Stomach (tissue), 9 donors: Measurements from ENCODE around the gene ABCC5. TPM values are rescaled to one million over a fixed set of nuclear protein-coding genes. Genes with fewer than 3 reads are reported as not detected.

ENCODE experiments used
- DNase-seq, 2 donors: peaks; one replicate each; pipeline versions ENCODE4 v3.0.0 to v3.0.0-alpha.2; 2013 to 2019
- H3K27ac ChIP-seq, 5 donors: fragments of 200-600 bp in 4 of 5; sonication (generic) in 4 of 5; one replicate each; pipeline ENCODE4 v1.5.1; 2013 to 2019; ENCODE audit warnings: mild to moderate bottlenecking in 1 of 5, moderate library complexity in 1 of 5
- H3K27me3 ChIP-seq, 3 donors: fragments of 200-600 bp; sonication (generic); one replicate each; pipeline ENCODE4 v1.5.1; 2017 to 2019; ENCODE audit warnings: mixed run types in 1 of 3
- H3K36me3 ChIP-seq, 4 donors: fragments of 200-600 bp; sonication (generic); 1 replicate in 3 of 4; 2 replicates in 1 of 4; pipeline ENCODE4 v1.5.1; 2016 to 2019
- H3K4me1 ChIP-seq, 4 donors: fragments of 200-600 bp; sonication (generic); one replicate each; pipeline ENCODE4 v1.5.1; 2016 to 2019
- H3K4me3 ChIP-seq, 4 donors: fragments of 200-600 bp; sonication (generic) in 3 of 4; one replicate each; pipeline ENCODE4 v1.5.1; 2016 to 2019; ENCODE audit warnings: mild to moderate bottlenecking in 1 of 4
- H3K9me3 ChIP-seq, 4 donors: fragments of 200-600 bp; sonication (generic); one replicate each; pipeline ENCODE4 v1.5.1; 2016 to 2019
- CTCF ChIP-seq, 7 experiments: fragments of 450-650 bp in 4 of 7; fragments of 200-600 bp in 3 of 7; sonication (generic) in 3 of 7; IDR thresholded peaks; one replicate each; pipeline ENCODE4 v1.5.1; 2016 to 2019; ENCODE audit warnings: antibody characterized with exemption in 7 of 7, control low read depth in 2 of 7, mild to moderate bottlenecking in 1 of 7
- EP300 ChIP-seq: sonication (generic); formaldehyde crosslinking; IDR thresholded peaks from one replicate; pipeline ENCODE4 v1.6.1; 2017; ENCODE audit warnings: antibody characterized with exemption
- POLR2A ChIP-seq, 4 donors: fragments of 450-650 bp; IDR thresholded peaks; one replicate each; pipeline ENCODE4 v1.6.1; 2016; ENCODE audit warnings: antibody characterized with exemption in 4 of 4, control low read depth in 2 of 4, mild to moderate bottlenecking in 1 of 4, moderate library complexity in 1 of 4
- POLR2AphosphoS5 ChIP-seq, 3 donors: sonication (generic); formaldehyde crosslinking; IDR thresholded peaks; one replicate each; pipeline ENCODE4 v1.6.1; 2016; ENCODE audit warnings: antibody characterized with exemption in 3 of 3
- WGBS, 5 donors: extraction: QIAGEN DNeasy Blood & Tissue Kit in 3 of 5; methylation state at CpG; one replicate each; pipeline versions ENCODE4 v1.1.5 to v1.1.7; 2013 to 2018; 5-methylcytosine and 5-hydroxymethylcytosine counted together
- intact Hi-C: fragments of 100-400 bp; cut with DNase I; formaldehyde crosslinking; loops from one replicate; pipeline ENCODE4 v1.15.1; 2023; ENCODE audit warnings: low total_unique reads
- polyA plus RNA-seq, 3 donors: library from polyadenylated mRNA; stranded (reverse); fragments of 200-250 nt; gene quantifications; one replicate each; pipeline ENCODE4 v1.2.3, GENCODE V29; 2013
- total RNA-seq, 5 donors: library from RNA; depleted of rRNA; stranded (reverse); fragments of >200 nt; gene quantifications; one replicate each; pipeline versions ENCODE4 v1.1.0 to v1.2.3, GENCODE V29; 2014 to 2016
- donor health status: healthy with polysubstance abuse.
- donor health status: Bipolar disorder and iron deficiency.
- donor health status: healthy.

The ABCC5 gene
- total and polyA plus RNA-seq, 8 donors = 16.6 to 241 (median 78.3) TPM

- H3K27ac ChIP-seq = peak overlapping the region; percentile 54 to 89 (median 75)
- WGBS, 5 donors = 15 to 29% (median 21%) methylated on average over 11 of the region's 11 CpGs
Observed at GRCh38 chr3:184005941-184006507, 11.7 kb downstream of the ABCC5 start.

GRCh38 chr3:184004476-184004875 lies 13.2 kb downstream of the ABCC5 start:
- Histone ChIP-seq H3K27ac (peak overlapping the region in 3 of 5 donors; percentile 7 to 69 (median 40)), H3K9me3 (no peaks in the 10 kb centered on the region)
- no peak for DNase-seq

More at GRCh38 chr3:184005941-184006507, 11.7 kb downstream of the ABCC5 start:
- intact Hi-C loops = no loop called here
- no peaks in the 10 kb centered on the region for H3K9me3 ChIP-seq
- H3K4me3 ChIP-seq = peak overlapping the region in 2 of 4 donors; percentile 3 to 19
- H3K36me3 ChIP-seq = peaks cover 0 to 36% (median 23%) of the 10 kb centered on the region in 4 donors
- TF ChIP-seq EP300 (no peak), POLR2AphosphoS5 (IDR thresholded peaks at IDR 0.05) (peak in 2 of 3 donors; percentile 33 to 46)
- H3K27me3 ChIP-seq = no peaks in the 10 kb centered on the region
- DNase-seq = peak; percentile 90 to 91
- peaks cover 6 to 66% (median 30%) of the 10 kb centered on the region in 4 donors for H3K4me1 ChIP-seq

GRCh38 chr3:184003187-184003967 lies 14.3 kb downstream of the ABCC5 start:
- DNase-seq = no peak
- TF ChIP-seq EP300 (no peak), POLR2A (IDR thresholded peaks at IDR 0.05) (no peak), CTCF (IDR thresholded peaks at IDR 0.05) (no peak), POLR2AphosphoS5 (IDR thresholded peaks at IDR 0.05) (no peak)
- Histone ChIP-seq H3K9me3 (no peaks in the 10 kb centered on the region), H3K27me3 (no peaks in the 10 kb centered on the region), H3K27ac (peak overlapping the region in 1 of 5 donors; percentile 40), H3K4me3 (no peak overlapping the region), H3K4me1 (peaks cover 6 to 59% (median 28%) of the 10 kb centered on the region in 4 donors), H3K36me3 (peaks cover 0 to 28% (median 12%) of the 10 kb centered on the region in 4 donors)
- 73 to 76% (median 73%) methylated on average over 5 of the region's 5 CpGs for WGBS, 5 donors
- intact Hi-C loops = no loop called here

More at GRCh38 chr3:184004476-184004875, 13.2 kb downstream of the ABCC5 start:
- H3K4me3 ChIP-seq = no peak overlapping the region
- 60 to 78% (median 61%) methylated on average over 2 of the region's 2 CpGs for WGBS, 5 donors
- intact Hi-C loops = no loop called here
- peaks cover 0 to 39% (median 20%) of the 10 kb centered on the region in 4 donors for H3K36me3 ChIP-seq
- H3K27me3 ChIP-seq = no peaks in the 10 kb centered on the region
- TF ChIP-seq POLR2AphosphoS5 (IDR thresholded peaks at IDR 0.05) (no peak), POLR2A (IDR thresholded peaks at IDR 0.05) (no peak), EP300 (no peak), CTCF (IDR thresholded peaks at IDR 0.05) (no peak)
- peaks cover 6 to 65% (median 29%) of the 10 kb centered on the region in 4 donors for H3K4me1 ChIP-seq

- DNase-seq = no peak
- Histone ChIP-seq H3K4me3 (no peak overlapping the region), H3K9me3 (no peaks in the 10 kb centered on the region), H3K4me1 (peaks cover 6 to 50% (median 23%) of the 10 kb centered on the region in 4 donors), H3K36me3 (peaks cover 0 to 23% (median 11%) of the 10 kb centered on the region in 4 donors), H3K27me3 (no peaks in the 10 kb centered on the region), H3K27ac (no peak overlapping the region)
- 89 to 96% (median 94%) methylated on average over 10 to 11 of the region's 11 CpGs for WGBS, 5 donors
- TF ChIP-seq POLR2A (IDR thresholded peaks at IDR 0.05) (no peak), POLR2AphosphoS5 (IDR thresholded peaks at IDR 0.05) (no peak), EP300 (no peak), CTCF (IDR thresholded peaks at IDR 0.05) (no peak)
- intact Hi-C loops = no loop called here
Observed at GRCh38 chr3:184002469-184002868, 15.2 kb downstream of the ABCC5 start.
